ENCODE results near the gene NTHL1. TPM values are rescaled to one million over a fixed set of nuclear protein-coding genes. Genes with fewer than 3 reads are reported as not detected.

The NTHL1 gene
- total RNA-seq, 1 experiment from 2014 or later = 93.3 TPM

DNA sequence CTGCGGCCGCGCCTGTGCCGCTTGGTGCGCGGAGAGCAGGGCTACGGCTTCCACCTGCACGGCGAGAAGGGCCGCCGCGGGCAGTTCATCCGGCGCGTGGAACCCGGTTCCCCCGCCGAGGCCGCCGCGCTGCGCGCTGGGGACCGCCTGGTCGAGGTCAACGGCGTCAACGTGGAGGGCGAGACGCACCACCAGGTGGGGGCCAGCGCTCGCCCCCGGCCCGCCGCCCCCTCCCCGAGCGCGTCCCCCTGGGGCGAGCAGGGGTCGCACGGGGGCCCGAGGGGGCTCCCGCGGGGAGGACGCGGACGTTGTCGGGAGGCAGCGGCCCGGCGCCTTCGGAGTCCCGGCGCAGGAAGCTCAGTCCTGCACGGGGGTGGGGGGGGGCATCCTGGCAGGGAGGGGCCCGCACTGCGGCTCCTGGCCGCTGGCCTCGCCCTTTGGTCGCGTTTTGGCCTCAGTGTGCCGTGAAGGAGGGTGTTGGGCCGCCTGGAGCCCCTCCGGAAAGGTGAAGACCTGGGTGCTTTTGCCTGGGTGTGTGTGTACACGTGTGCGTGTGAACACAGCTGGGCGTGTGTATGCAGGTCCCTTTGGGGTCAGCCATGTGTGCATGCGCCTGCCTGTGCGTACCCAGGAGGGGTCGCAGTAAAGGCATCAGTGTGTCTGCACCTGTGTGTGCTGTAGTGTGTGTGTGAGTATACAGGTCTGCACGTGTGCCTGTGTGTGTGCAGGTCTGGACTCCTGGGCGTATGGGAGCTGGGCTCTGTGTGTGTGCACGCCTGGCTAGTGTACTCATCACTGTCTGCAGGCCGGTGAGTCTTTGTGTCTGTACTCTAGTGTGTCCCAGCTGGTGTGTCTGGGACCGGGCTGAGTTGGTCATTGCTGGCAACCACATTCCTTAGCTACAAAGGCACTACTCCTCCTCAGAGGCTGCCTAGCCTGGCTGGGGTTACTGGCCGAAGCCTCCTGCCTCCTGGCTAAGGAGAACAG, 20.3 kb downstream of the NTHL1 start:
- ATAC-seq (no peak), DNase-seq (ENCODE audit: low spot score) (no peak)
- ChIA-PET CTCF (interaction anchor here (0.7 to 2.3 kb wide), 7 partner anchors 11 to 474 kb away, joined by 3 to 16 read pairs (median 4); no protein-coding TSS in a partner anchor), POLR2A (interaction anchor here (0.6 kb wide), 1 partner anchor 55 kb away, joined by 4 read pairs; no protein-coding TSS in a partner anchor)
- H3K9me3 Mint-ChIP-seq = no peaks in the 10 kb centered on the region
- H3K36me3 Mint-ChIP-seq = no peaks in the 10 kb centered on the region
- H3K4me3 Mint-ChIP-seq = peak overlapping the region; percentile 75
- peaks cover 34% of the 10 kb centered on the region for H3K27me3 Mint-ChIP-seq (ENCODE audit: low read depth)
- peaks cover 12% of the 10 kb centered on the region for H3K4me1 Mint-ChIP-seq
- H3K27ac Mint-ChIP-seq = no peak overlapping the region
- TF ChIP-seq FOXP1 (CRISPR knock-in tag; IDR thresholded peaks at IDR 0.05; ENCODE audit: borderline replicate concordance) = no peak
- TF ChIP-seq, protein P1, sequence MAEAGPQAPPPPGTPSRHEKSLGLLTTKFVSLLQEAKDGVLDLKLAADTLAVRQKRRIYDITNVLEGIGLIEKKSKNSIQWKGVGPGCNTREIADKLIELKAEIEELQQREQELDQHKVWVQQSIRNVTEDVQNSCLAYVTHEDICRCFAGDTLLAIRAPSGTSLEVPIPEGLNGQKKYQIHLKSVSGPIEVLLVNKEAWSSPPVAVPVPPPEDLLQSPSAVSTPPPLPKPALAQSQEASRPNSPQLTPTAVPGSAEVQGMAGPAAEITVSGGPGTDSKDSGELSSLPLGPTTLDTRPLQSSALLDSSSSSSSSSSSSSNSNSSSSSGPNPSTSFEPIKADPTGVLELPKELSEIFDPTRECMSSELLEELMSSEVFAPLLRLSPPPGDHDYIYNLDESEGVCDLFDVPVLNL (CRISPR knock-in tag; IDR thresholded peaks at IDR 0.05; ENCODE audit: borderline replicate concordance, low read depth) = peak; percentile 51; the same call in 1 of the 2 replicates
- 0 out of 2 replicates have a peak, but pooled peaks have one; percentile 39 for TF ChIP-seq ZNF121 (CRISPR knock-in tag; IDR thresholded peaks at IDR 0.05)

DNA sequence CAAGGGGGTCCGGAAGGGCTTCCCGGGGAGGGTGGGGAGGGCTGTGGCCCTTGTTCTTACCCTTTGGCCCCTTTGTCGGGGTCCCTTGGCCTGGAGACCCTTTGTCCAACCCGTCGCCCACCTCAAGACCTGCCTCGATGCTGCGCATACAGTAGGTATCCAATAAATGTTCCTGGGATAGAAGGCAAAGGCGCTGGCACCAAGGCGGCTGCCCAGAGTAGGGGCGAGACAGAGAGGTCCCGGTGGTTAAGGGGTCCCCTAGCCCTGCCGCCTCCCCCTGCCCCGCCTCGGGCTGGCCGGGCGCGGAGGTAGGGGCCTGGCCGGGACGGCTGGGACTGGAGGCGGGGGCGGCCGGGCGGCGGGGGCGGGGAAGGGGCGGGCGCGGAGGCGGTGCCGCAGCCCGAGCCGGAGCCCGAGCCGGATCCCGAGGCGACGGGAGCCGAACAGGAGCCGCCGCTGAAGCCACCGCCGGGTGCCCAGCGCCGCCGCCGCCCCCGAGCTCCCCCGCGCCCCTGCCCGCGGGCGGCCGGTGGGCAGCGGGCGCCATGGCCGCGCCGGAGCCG, 21.1 kb downstream of the NTHL1 start, which contains the start of gene NHERF2:
NHERF2 (plus strand) TSS at position 442 of the 563 bp plus-strand sequence; CDS start at position 546, 104 bp downstream.
- ChIA-PET CTCF (interaction anchor here (0.9 to 2.3 kb wide), 5 partner anchors 21 to 475 kb away, joined by 3 to 16 read pairs (median 4); partner anchors contain the start of genes NTHL1 and TSC2), POLR2A (interaction anchor here (0.6 kb wide), 1 partner anchor 56 kb away, joined by 4 read pairs; no protein-coding TSS in a partner anchor)
- no peak for DNase-seq (ENCODE audit: low spot score)
- Mint-ChIP-seq H3K27me3 (ENCODE audit: low read depth) (peaks cover 41% of the 10 kb centered on the region), H3K27ac (no peak within 1 kb of the TSS), H3K36me3 (no peaks in the 10 kb centered on the region), H3K4me1 (peaks cover 12% of the 10 kb centered on the region), H3K9me3 (no peaks in the 10 kb centered on the region), H3K4me3 (peak within 1 kb of the TSS; percentile 75)
- TF ChIP-seq, protein P2, sequence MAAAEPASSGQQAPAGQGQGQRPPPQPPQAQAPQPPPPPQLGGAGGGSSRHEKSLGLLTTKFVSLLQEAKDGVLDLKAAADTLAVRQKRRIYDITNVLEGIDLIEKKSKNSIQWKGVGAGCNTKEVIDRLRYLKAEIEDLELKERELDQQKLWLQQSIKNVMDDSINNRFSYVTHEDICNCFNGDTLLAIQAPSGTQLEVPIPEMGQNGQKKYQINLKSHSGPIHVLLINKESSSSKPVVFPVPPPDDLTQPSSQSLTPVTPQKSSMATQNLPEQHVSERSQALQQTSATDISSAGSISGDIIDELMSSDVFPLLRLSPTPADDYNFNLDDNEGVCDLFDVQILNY (CRISPR knock-in tag; IDR thresholded peaks at IDR 0.05) = no peak
- TF ChIP-seq EMX1 (CRISPR knock-in tag; IDR thresholded peaks at IDR 0.05) = no peak
- TF ChIP-seq, protein P3, sequence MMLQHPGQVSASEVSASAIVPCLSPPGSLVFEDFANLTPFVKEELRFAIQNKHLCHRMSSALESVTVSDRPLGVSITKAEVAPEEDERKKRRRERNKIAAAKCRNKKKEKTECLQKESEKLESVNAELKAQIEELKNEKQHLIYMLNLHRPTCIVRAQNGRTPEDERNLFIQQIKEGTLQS (CRISPR knock-in tag; conservative IDR thresholded peaks at IDR 0.05) = no peak
- TF ChIP-seq, protein P4, sequence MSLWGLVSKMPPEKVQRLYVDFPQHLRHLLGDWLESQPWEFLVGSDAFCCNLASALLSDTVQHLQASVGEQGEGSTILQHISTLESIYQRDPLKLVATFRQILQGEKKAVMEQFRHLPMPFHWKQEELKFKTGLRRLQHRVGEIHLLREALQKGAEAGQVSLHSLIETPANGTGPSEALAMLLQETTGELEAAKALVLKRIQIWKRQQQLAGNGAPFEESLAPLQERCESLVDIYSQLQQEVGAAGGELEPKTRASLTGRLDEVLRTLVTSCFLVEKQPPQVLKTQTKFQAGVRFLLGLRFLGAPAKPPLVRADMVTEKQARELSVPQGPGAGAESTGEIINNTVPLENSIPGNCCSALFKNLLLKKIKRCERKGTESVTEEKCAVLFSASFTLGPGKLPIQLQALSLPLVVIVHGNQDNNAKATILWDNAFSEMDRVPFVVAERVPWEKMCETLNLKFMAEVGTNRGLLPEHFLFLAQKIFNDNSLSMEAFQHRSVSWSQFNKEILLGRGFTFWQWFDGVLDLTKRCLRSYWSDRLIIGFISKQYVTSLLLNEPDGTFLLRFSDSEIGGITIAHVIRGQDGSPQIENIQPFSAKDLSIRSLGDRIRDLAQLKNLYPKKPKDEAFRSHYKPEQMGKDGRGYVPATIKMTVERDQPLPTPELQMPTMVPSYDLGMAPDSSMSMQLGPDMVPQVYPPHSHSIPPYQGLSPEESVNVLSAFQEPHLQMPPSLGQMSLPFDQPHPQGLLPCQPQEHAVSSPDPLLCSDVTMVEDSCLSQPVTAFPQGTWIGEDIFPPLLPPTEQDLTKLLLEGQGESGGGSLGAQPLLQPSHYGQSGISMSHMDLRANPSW (CRISPR knock-in tag; conservative IDR thresholded peaks at IDR 0.05; ENCODE audit: low read depth) = no peak
- peak; percentile 9 for ATAC-seq

DNA sequence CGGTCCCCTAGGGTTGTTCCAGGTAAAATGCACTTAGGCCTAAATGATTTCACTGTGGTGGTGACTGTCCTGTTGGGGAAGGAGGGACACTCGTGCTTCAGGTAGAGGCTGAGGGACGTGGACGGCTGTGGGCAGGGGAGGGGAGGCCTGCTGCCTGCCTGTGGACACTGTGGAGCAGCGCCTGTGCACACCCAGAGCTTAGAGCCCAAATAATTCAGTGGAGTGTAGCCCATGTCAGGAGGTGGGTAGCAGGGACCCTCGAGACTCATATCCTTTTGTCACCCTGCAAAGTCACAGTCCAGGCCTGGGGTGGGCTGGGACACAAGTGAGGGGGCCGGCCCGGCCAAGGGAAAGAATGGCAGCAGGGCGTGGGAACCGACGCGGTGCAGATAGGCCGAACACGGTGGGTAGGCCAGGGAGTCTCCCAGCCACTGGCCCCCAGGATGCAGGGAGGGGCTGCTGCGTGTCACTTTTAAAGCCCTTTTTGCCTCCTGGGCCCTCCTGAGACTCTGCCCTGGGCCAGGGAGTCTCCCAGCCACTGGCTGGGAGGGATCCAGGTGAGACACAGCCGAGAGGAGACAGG, 21.7 kb downstream of the NTHL1 start:
- CTCF ChIA-PET = interaction anchor here (0.6 to 2.3 kb wide), 5 partner anchors 9 to 117 kb away, joined by 3 to 16 read pairs (median 3); partner anchors contain the start of genes NTHL1 and TSC2
- ATAC-seq (no peak), DNase-seq (ENCODE audit: low spot score) (no peak)
- Mint-ChIP-seq H3K9me3 (no peaks in the 10 kb centered on the region), H3K4me1 (peaks cover 12% of the 10 kb centered on the region), H3K27ac (no peak overlapping the region), H3K36me3 (no peaks in the 10 kb centered on the region), H3K27me3 (ENCODE audit: low read depth) (peaks cover 47% of the 10 kb centered on the region), H3K4me3 (peak overlapping the region; percentile 53)
- POLR2A ChIA-PET = interaction anchor here (0.6 to 0.7 kb wide), 2 partner anchors 56 to 121 kb away, joined by 3 to 4 read pairs; no protein-coding TSS in a partner anchor
- no peak for TF ChIP-seq CREB1 (CRISPR knock-in tag; IDR thresholded peaks at IDR 0.05)
- TF ChIP-seq, protein P4 (CRISPR knock-in tag; conservative IDR thresholded peaks at IDR 0.05; ENCODE audit: low read depth) = no peak
- TF ChIP-seq TEAD1 (CRISPR knock-in tag; IDR thresholded peaks at IDR 0.05) = no peak
- TF ChIP-seq, protein P5, sequence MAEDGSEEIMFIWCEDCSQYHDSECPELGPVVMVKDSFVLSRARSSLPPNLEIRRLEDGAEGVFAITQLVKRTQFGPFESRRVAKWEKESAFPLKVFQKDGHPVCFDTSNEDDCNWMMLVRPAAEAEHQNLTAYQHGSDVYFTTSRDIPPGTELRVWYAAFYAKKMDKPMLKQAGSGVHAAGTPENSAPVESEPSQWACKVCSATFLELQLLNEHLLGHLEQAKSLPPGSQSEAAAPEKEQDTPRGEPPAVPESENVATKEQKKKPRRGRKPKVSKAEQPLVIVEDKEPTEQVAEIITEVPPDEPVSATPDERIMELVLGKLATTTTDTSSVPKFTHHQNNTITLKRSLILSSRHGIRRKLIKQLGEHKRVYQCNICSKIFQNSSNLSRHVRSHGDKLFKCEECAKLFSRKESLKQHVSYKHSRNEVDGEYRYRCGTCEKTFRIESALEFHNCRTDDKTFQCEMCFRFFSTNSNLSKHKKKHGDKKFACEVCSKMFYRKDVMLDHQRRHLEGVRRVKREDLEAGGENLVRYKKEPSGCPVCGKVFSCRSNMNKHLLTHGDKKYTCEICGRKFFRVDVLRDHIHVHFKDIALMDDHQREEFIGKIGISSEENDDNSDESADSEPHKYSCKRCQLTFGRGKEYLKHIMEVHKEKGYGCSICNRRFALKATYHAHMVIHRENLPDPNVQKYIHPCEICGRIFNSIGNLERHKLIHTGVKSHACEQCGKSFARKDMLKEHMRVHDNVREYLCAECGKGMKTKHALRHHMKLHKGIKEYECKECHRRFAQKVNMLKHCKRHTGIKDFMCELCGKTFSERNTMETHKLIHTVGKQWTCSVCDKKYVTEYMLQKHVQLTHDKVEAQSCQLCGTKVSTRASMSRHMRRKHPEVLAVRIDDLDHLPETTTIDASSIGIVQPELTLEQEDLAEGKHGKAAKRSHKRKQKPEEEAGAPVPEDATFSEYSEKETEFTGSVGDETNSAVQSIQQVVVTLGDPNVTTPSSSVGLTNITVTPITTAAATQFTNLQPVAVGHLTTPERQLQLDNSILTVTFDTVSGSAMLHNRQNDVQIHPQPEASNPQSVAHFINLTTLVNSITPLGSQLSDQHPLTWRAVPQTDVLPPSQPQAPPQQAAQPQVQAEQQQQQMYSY (CRISPR knock-in tag; IDR thresholded peaks at IDR 0.05) = no peak
- TF ChIP-seq GTF2I (CRISPR knock-in tag; conservative IDR thresholded peaks at IDR 0.05) = no peak
- no peak for TF ChIP-seq ZNF423 (CRISPR knock-in tag; IDR thresholded peaks at IDR 0.05)
